ENCODE results near the gene MDP1. TPM values are rescaled to one million over a fixed set of nuclear protein-coding genes. Genes with fewer than 3 reads are reported as not detected.

Gene MDP1
- 39.3 and 59.8 TPM in 2 replicates for total RNA-seq
- polyA plus RNA-seq, result 70.5 and 73.4 TPM in 2 replicates

DNA sequence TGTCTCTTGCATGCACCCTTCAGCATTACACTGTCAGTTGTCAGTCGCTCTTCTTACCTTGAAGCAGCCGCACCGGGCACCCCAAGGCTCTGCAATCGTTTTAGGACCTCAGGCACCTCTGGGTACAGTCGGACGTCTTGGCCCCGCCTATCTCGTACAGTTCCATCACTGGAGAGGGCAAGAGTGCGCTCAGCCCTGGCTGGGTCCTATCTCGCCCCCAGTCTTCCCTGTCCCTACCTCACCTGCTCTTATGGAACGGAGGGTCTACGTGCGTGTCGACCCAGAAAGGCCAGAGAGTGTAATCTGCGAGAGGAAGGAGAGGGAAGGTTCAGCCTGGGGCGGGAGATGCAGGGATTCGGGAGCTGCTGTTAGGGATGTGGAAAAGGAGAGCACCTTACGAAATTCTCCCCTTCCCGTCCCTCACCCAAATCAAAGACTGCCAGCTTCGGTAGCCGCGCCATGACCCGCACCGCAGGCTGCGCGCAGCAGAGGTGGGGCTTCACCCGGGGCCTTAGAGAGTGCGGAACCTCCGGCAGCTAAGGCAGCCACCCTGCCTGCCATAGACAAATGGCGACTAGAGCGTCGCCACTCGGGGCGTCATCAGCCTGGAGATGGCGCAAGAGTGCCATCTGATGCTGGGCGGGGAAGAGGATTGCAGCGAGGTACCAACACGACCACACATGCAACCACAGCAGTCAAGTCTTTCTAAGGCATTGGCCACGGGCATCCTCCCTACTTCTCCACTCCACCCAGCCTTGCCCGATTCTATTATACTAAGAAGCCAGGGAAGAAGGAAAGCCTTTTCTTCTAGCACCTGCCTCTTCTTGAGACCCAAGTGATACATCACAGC lies at the start of gene MDP1:
MDP1 (minus strand) TSS at position 572 of the 850 bp plus-strand sequence; CDS start at position 461, 111 bp downstream.
- H3K27me3 ChIP-seq, result no peaks in the 10 kb centered on the region

DNA sequence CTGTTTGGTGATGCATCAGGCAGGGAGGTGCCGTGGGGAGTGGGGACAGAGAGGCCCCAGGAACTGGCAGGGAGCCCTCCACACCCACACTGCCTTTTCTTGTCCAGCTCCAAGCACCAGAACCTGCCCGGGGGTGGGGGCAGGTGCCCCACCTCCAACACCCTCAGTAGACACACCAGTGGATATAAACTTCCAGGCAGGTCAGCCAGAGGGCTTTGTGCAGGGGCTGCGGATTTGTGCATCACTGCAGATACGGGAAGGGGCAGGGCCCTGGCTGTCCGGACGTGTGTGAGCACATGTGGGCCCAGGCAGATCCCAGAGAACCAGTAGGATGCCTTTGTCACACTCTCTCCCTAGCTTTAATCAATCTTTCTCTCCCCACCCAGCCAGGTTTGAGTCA lies 48.4 kb upstream of the MDP1 start:
- Histone ChIP-seq H3K4me3 (no peak overlapping the region), H3K36me3 (no peaks in the 10 kb centered on the region), H3K4me1 (ENCODE audit: low read depth) (no peaks in the 10 kb centered on the region), H3K9me3 (ENCODE audit: low read depth) (no peaks in the 10 kb centered on the region), H3K27me3 (no peaks in the 10 kb centered on the region), H3K27ac (no peak overlapping the region)
- no peak for DNase-seq (ENCODE audit: low read depth in 1 of 2, low spot score in 1 of 2)
- no peak for TF ChIP-seq CTCF (IDR thresholded peaks at IDR 0.05; ENCODE audit: low read depth, low read length)

More for the DNA sequence above, at the start of gene MDP1:
- Histone ChIP-seq H3K36me3 (peaks cover under 1% of the 10 kb centered on the region), H3K4me3 (peak within 1 kb of the TSS; percentile 84), H3K9me3 (ENCODE audit: low read depth) (no peaks in the 10 kb centered on the region), H3K4me1 (ENCODE audit: low read depth) (no peaks in the 10 kb centered on the region), H3K27ac (peak within 1 kb of the TSS; percentile 75)
- peak; percentile 57 for TF ChIP-seq CTCF (IDR thresholded peaks at IDR 0.05; ENCODE audit: low read depth, low read length)
- DNase-seq (ENCODE audit: low read depth in 1 of 2, low spot score in 1 of 2), result peak; percentile 88 to 89

GRCh38 chr14:24263848-24264247 lies 48.0 kb upstream of the MDP1 start:
- no peak for TF ChIP-seq CTCF (IDR thresholded peaks at IDR 0.05; ENCODE audit: low read depth, low read length)
- H3K27me3 ChIP-seq, result no peaks in the 10 kb centered on the region
- no peak overlapping the region for H3K27ac ChIP-seq
- DNase-seq (ENCODE audit: low read depth in 1 of 2, low spot score in 1 of 2), result no peak
- H3K4me3 ChIP-seq, result no peak overlapping the region
- no peaks in the 10 kb centered on the region for H3K9me3 ChIP-seq (ENCODE audit: low read depth)
- no peaks in the 10 kb centered on the region for H3K36me3 ChIP-seq
- H3K4me1 ChIP-seq (ENCODE audit: low read depth), result no peaks in the 10 kb centered on the region

DNA sequence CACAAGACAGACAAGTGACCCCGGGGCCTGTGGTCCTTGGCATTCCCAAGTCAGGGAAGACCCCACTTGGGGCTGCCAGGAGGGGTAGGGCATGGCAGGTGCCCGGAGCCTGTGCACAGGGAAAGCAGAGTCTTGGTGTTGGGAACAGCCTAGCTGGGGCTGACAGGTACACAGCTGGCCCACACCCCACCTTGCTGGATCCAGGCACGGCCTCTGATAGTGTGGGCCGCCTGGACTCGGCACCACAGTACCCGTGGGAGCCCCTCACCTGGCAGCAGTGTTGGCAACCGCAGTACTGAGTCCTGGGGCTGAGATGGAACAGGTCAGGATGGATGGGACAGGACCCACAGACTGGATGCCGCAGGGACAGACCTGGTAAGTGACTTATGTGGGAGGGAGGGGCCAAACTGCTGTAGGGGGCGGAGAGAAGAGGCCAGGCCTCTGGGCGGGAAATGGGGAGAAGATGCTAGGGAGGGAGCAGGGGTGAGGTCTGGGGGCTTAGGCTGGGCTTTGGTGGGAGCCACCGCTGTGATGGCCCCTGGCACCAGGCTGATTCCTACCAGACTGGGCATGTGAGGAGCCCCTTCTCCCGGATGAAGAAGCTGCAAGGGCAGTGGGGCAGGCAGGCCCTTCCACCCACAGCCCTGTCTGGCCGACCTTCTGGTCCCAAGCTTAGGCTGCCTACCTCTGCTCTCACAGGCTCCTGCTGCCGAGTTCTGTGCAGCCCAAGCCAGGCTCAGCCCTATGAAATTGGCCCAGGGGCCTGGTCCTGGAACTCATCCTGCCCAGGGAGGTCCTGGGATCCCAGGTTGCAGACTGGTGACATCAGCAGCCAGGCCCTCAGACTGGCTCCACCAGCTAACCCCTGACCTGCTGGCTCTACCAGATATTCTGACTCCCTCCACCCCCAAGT lies 47.2 kb upstream of the MDP1 start, which contains the start of gene TGM1:
TGM1 (minus strand) TSS at position 357 of the 913 bp plus-strand sequence. CDS start 825 bp downstream, outside the sequence.
- TF ChIP-seq CTCF (IDR thresholded peaks at IDR 0.05; ENCODE audit: low read depth, low read length), result no peak
- DNase-seq (ENCODE audit: low read depth in 1 of 2, low spot score in 1 of 2), result no peak
- no peaks in the 10 kb centered on the region for H3K27me3 ChIP-seq

GRCh38 chr14:24261969-24262327 lies 46.1 kb upstream of the MDP1 start:
- Histone ChIP-seq H3K4me3 (no peak overlapping the region), H3K36me3 (no peaks in the 10 kb centered on the region), H3K27me3 (no peaks in the 10 kb centered on the region), H3K9me3 (ENCODE audit: low read depth) (no peaks in the 10 kb centered on the region), H3K4me1 (ENCODE audit: low read depth) (peaks cover 11% of the 10 kb centered on the region), H3K27ac (no peak overlapping the region)
- DNase-seq (ENCODE audit: low read depth in 1 of 2, low spot score in 1 of 2), result no peak
- no peak for TF ChIP-seq CTCF (IDR thresholded peaks at IDR 0.05; ENCODE audit: low read depth, low read length)

More for the DNA sequence above, 47.2 kb upstream of the MDP1 start, which contains the start of gene TGM1:
- no peaks in the 10 kb centered on the region for H3K4me1 ChIP-seq (ENCODE audit: low read depth)
- H3K27ac ChIP-seq, result no peak within 1 kb of the TSS
- H3K36me3 ChIP-seq, result no peaks in the 10 kb centered on the region
- no peaks in the 10 kb centered on the region for H3K9me3 ChIP-seq (ENCODE audit: low read depth)
- no peak within 1 kb of the TSS for H3K4me3 ChIP-seq

Measured in cardiac muscle cell (in vitro differentiated cells and primary cell).